Measurements from ENCODE around the gene TCF15. TPM values are rescaled to one million over a fixed set of nuclear protein-coding genes. Genes with fewer than 3 reads are reported as not detected.

The TCF15 gene
- total RNA-seq, 4 donors from 2014 or later = 3.6 to 10.7 (median 4.1) TPM

DNA sequence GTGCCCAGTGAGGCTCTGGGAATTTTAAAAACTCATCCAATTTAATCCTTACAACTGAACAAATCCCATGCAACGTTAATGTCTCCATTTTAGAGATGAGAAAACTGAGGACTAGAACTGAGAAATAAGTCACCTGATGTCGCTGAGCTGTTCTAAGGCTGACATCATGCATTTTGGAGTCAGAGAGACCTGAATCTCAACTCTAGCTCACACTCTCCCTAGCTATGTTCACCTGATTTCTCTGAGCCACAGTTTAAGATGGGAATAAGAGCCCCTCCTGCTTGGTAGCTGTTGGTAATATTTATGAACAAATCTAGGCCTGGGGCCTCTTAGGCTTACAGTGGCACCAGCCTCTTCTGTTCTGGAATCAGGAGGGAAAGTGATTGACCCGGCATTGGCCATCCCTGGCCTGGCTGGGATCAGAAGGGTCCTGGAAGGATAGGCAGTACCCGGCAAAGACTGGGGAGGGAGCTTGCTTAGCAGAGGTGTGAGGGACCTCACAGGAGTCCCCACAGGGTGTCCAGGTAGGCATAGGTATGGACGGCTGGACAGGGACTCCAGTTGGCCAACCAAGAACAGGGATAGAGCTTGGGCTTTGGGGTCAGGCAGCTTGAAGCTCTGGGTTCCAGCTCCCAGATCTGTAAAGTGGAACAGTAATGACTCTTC is 47.7 kb downstream of the TCF15 start:
- intact Hi-C loops (cut with DNase I; ENCODE audit: low total_unique reads) (no loop called here), in situ Hi-C loops (cut with MboI; ENCODE audit: low sequenced_read_pairs in 4 of 4) (loop anchor here (5.0 to 10.0 kb wide), 3 partner anchors 80 to 175 kb away; no protein-coding TSS in a partner anchor)
- Histone ChIP-seq H3K27ac (no peak overlapping the region), H3K27me3 (no peaks in the 10 kb centered on the region), H3K4me1 (peaks cover 0 to 6% of the 10 kb centered on the region in 2 donors), H3K9me3 (no peaks in the 10 kb centered on the region), H3K36me3 (no peaks in the 10 kb centered on the region), H3K4me3 (no peak overlapping the region)
- no peak for DNase-seq
- TF ChIP-seq CTCF (IDR thresholded peaks at IDR 0.05 in 4 of 5, conservative IDR thresholded peaks at IDR 0.05 in 1 of 5) (no peak), POLR2A (IDR thresholded peaks at IDR 0.05) (no peak)
- ATAC-seq = no peak

- in situ Hi-C loops (cut with MboI; ENCODE audit: low sequenced_read_pairs in 4 of 4) = loop anchor here (5.0 to 10.0 kb wide), 3 partner anchors 81 to 176 kb away; no protein-coding TSS in a partner anchor
These were observed 48.5 kb downstream of the TCF15 start for GRCh38 chr20:561437-562231.

DNA sequence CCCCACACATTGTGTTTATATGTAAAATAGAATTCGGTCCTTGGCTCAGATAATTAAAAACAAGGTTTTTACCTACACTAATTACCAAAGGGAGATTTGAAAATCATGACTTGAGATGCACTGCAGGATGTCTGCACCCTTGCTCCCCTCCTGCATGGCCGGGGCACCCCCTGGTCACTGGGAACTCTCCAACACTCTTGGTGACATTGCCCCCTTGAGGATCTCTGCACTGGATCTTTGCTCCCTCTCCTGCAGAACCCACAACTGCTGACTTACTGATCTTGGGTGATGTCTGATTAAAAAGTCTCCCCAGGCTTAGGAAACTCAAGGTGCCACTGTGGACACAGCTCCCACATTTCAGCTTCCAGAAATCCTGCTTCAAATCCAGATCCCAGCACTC is 49.4 kb downstream of the TCF15 start:
- intact Hi-C loops (cut with DNase I; ENCODE audit: low total_unique reads) = loop anchor here (1.0 kb wide), 2 partner anchors 85 to 179 kb away; no protein-coding TSS in a partner anchor
- no peak for DNase-seq
- Histone ChIP-seq H3K9me3 (no peaks in the 10 kb centered on the region), H3K27me3 (peaks cover 0 to 2% (median 0%) of the 10 kb centered on the region in 3 donors), H3K27ac (no peak overlapping the region), H3K4me1 (peaks cover 0 to 6% of the 10 kb centered on the region in 2 donors), H3K36me3 (no peaks in the 10 kb centered on the region), H3K4me3 (no peak overlapping the region)
- TF ChIP-seq CTCF (IDR thresholded peaks at IDR 0.05 in 4 of 5, conservative IDR thresholded peaks at IDR 0.05 in 1 of 5) (no peak), POLR2A (IDR thresholded peaks at IDR 0.05) (no peak)
- in situ Hi-C loops (cut with MboI; ENCODE audit: low sequenced_read_pairs in 4 of 4) = loop anchor here (5.0 to 10.0 kb wide), 3 partner anchors 82 to 177 kb away; no protein-coding TSS in a partner anchor
- no peak for ATAC-seq

More at GRCh38 chr20:561437-562231, 48.5 kb downstream of the TCF15 start:
- ATAC-seq (peak; percentile 82 to 88), DNase-seq (peak; percentile 40 to 55)
- no peak overlapping the region for H3K4me3 ChIP-seq
- intact Hi-C loops (cut with DNase I; ENCODE audit: low total_unique reads) = loop anchor here (1.0 kb wide), 2 partner anchors 84 to 178 kb away; no protein-coding TSS in a partner anchor
- TF ChIP-seq POLR2A (IDR thresholded peaks at IDR 0.05) (no peak), CTCF (IDR thresholded peaks at IDR 0.05 in 4 of 5, conservative IDR thresholded peaks at IDR 0.05 in 1 of 5) (peak; percentile 89 to 98 (median 95))
- H3K4me1 ChIP-seq = peaks cover 0 to 6% of the 10 kb centered on the region in 2 donors
- no peaks in the 10 kb centered on the region for H3K27me3 ChIP-seq
- H3K9me3 ChIP-seq = no peaks in the 10 kb centered on the region
- no peaks in the 10 kb centered on the region for H3K36me3 ChIP-seq
- no peak overlapping the region for H3K27ac ChIP-seq

- in situ Hi-C loops (cut with MboI; ENCODE audit: low sequenced_read_pairs in 4 of 4) = loop anchor here in 2 of 4 donors (10.0 kb wide), 2 partner anchors 97 to 177 kb away; partner anchors contain the start of gene SRXN1 (in 1 of the 2)
- no peak overlapping the region for H3K27ac ChIP-seq
- DNase-seq (no peak), ATAC-seq (no peak)
- H3K36me3 ChIP-seq = no peaks in the 10 kb centered on the region
- H3K9me3 ChIP-seq = no peaks in the 10 kb centered on the region
- no peak for TF ChIP-seq POLR2A (IDR thresholded peaks at IDR 0.05)
- no peak for TF ChIP-seq CTCF (IDR thresholded peaks at IDR 0.05 in 4 of 5, conservative IDR thresholded peaks at IDR 0.05 in 1 of 5)
- H3K4me3 ChIP-seq = no peak overlapping the region
- peaks cover 0 to 6% of the 10 kb centered on the region in 2 donors for H3K4me1 ChIP-seq
- intact Hi-C loops (cut with DNase I; ENCODE audit: low total_unique reads) = no loop called here
- H3K27me3 ChIP-seq = peaks cover 0 to 3% (median 2%) of the 10 kb centered on the region in 3 donors
These were observed 52.0 kb downstream of the TCF15 start for GRCh38 chr20:558117-558516.

All from gastrocnemius medialis (tissue), 4 donors.